Skeletal muscle satellite cell (primary cell): ENCODE results near the gene APBB1IP.
"Not testable (repeated sequence)": the region's sequence is repeated elsewhere in the genome, so short reads cannot be mapped to it uniquely, and the experiment has no call there.

Experiments
- H3K27me3 ChIP-seq: 2 replicates; pipeline ENCODE4 v1.7.0; 2013; ENCODE audit warnings: low read length; ENCODE audit not compliant: control insufficient read depth, insufficient read depth
- H3K36me3 ChIP-seq: 2 replicates; pipeline ENCODE4 v1.7.0; 2013; ENCODE audit warnings: mild to moderate bottlenecking, control low read depth, low read length; ENCODE audit not compliant: insufficient read depth
- H3K4me1 ChIP-seq: 2 replicates; pipeline ENCODE4 v1.7.0; 2013; ENCODE audit warnings: low read length; ENCODE audit not compliant: control insufficient read depth, insufficient read depth
- H3K4me2 ChIP-seq: 2 replicates; pipeline ENCODE4 v1.7.0; 2013; ENCODE audit warnings: mild to moderate bottlenecking, low read length
- H3K4me3 ChIP-seq: 2 replicates; pipeline ENCODE4 v1.7.0; 2013; ENCODE audit warnings: low read length
- H3K9ac ChIP-seq: 2 replicates; pipeline ENCODE4 v1.7.0; 2013; ENCODE audit warnings: mild to moderate bottlenecking, low read depth, low read length, moderate library complexity
- H3K9me3 ChIP-seq: replicated peaks from 2 replicates; pipeline ENCODE4 v1.7.0; 2013; ENCODE audit warnings: mild to moderate bottlenecking, control low read depth, low read length

Gene APBB1IP

GRCh38 chr10:26481315-26481692, 43.2 kb downstream of the APBB1IP start:
- Histone ChIP-seq H3K4me1 (no peaks in the 10 kb centered on the region), H3K9me3 (peaks cover 9% of the 10 kb centered on the region), H3K36me3 (no peaks in the 10 kb centered on the region), H3K9ac (no peak overlapping the region), H3K4me3 (no peak overlapping the region), H3K4me2 (no peak overlapping the region), H3K27me3 (no peaks in the 10 kb centered on the region)

GRCh38 chr10:26481914-26482550, 43.9 kb downstream of the APBB1IP start:
- Histone ChIP-seq H3K9ac (no peak overlapping the region), H3K4me3 (no peak overlapping the region), H3K4me1 (no peaks in the 10 kb centered on the region), H3K4me2 (no peak overlapping the region), H3K9me3 (peaks cover 9% of the 10 kb centered on the region), H3K27me3 (no peaks in the 10 kb centered on the region), H3K36me3 (no peaks in the 10 kb centered on the region)

- no peaks in the 10 kb centered on the region for H3K27me3 ChIP-seq
- H3K4me1 ChIP-seq, result no peaks in the 10 kb centered on the region
- H3K4me3 ChIP-seq, result no peak overlapping the region
- H3K36me3 ChIP-seq, result no peaks in the 10 kb centered on the region
- peaks cover 8% of the 10 kb centered on the region for H3K9me3 ChIP-seq
- H3K4me2 ChIP-seq, result no peak overlapping the region
- no peak overlapping the region for H3K9ac ChIP-seq
These were observed 45.4 kb downstream of the APBB1IP start for GRCh38 chr10:26483554-26483953.

GRCh38 chr10:26485150-26485941, 47.2 kb downstream of the APBB1IP start:
- H3K9ac ChIP-seq, result no peak overlapping the region
- no peak overlapping the region for H3K4me2 ChIP-seq
- no peaks in the 10 kb centered on the region for H3K36me3 ChIP-seq
- H3K4me3 ChIP-seq, result no peak overlapping the region
- H3K27me3 ChIP-seq, result no peaks in the 10 kb centered on the region
- no peaks in the 10 kb centered on the region for H3K4me1 ChIP-seq
- peaks cover 3% of the 10 kb centered on the region for H3K9me3 ChIP-seq

GRCh38 chr10:26486304-26486703, 48.2 kb downstream of the APBB1IP start:
- Histone ChIP-seq H3K4me3 (no peak overlapping the region), H3K4me1 (no peaks in the 10 kb centered on the region), H3K36me3 (no peaks in the 10 kb centered on the region), H3K27me3 (no peaks in the 10 kb centered on the region), H3K4me2 (no peak overlapping the region), H3K9ac (no peak overlapping the region), H3K9me3 (peaks cover 3% of the 10 kb centered on the region)

GRCh38 chr10:26486990-26487850, 49.1 kb downstream of the APBB1IP start:
- H3K27me3 ChIP-seq, result no peaks in the 10 kb centered on the region
- H3K9ac ChIP-seq, result no peak overlapping the region
- H3K4me1 ChIP-seq, result no peaks in the 10 kb centered on the region
- H3K4me2 ChIP-seq, result no peak overlapping the region
- no peaks in the 10 kb centered on the region for H3K36me3 ChIP-seq
- H3K4me3 ChIP-seq, result no peak overlapping the region
- peaks cover 3% of the 10 kb centered on the region for H3K9me3 ChIP-seq

GRCh38 chr10:26488344-26488743, 50.2 kb downstream of the APBB1IP start:
- Histone ChIP-seq H3K4me1 (no peaks in the 10 kb centered on the region), H3K4me3 (no peak overlapping the region), H3K9ac (no peak overlapping the region), H3K36me3 (no peaks in the 10 kb centered on the region), H3K9me3 (peaks cover 3% of the 10 kb centered on the region), H3K4me2 (no peak overlapping the region), H3K27me3 (no peaks in the 10 kb centered on the region)

GRCh38 chr10:26489081-26489480, 50.9 kb downstream of the APBB1IP start:
- peaks cover 3% of the 10 kb centered on the region for H3K9me3 ChIP-seq
- H3K36me3 ChIP-seq, result no peaks in the 10 kb centered on the region
- no peaks in the 10 kb centered on the region for H3K27me3 ChIP-seq
- H3K4me2 ChIP-seq, result no peak overlapping the region
- no peaks in the 10 kb centered on the region for H3K4me1 ChIP-seq
- no peak overlapping the region for H3K4me3 ChIP-seq
- H3K9ac ChIP-seq, result no peak overlapping the region

GRCh38 chr10:26490367-26490766, 52.2 kb downstream of the APBB1IP start:
- not testable (repeated sequence) for H3K36me3 ChIP-seq, H3K4me3 ChIP-seq, H3K9ac ChIP-seq, H3K27me3 ChIP-seq, H3K4me2 ChIP-seq, H3K9me3 ChIP-seq, H3K4me1 ChIP-seq

GRCh38 chr10:26491276-26491675, 53.1 kb downstream of the APBB1IP start:
- Histone ChIP-seq H3K4me3 (no peak overlapping the region), H3K4me2 (no peak overlapping the region), H3K27me3 (no peaks in the 10 kb centered on the region), H3K9ac (no peak overlapping the region), H3K9me3 (peaks cover 3% of the 10 kb centered on the region), H3K36me3 (no peaks in the 10 kb centered on the region), H3K4me1 (no peaks in the 10 kb centered on the region)

GRCh38 chr10:26491934-26492333, 53.8 kb downstream of the APBB1IP start:
- Histone ChIP-seq H3K36me3 (no peaks in the 10 kb centered on the region), H3K9ac (no peak overlapping the region), H3K4me2 (no peak overlapping the region), H3K4me3 (no peak overlapping the region), H3K4me1 (no peaks in the 10 kb centered on the region), H3K9me3 (peaks cover 3% of the 10 kb centered on the region), H3K27me3 (no peaks in the 10 kb centered on the region)
